Measurements from ENCODE around the gene NLRP1.

NLRP1 gene

GRCh38 chr17:5553479-5553878, 30.8 kb downstream of the NLRP1 start:
- no peak for DNase-seq

- no peak for DNase-seq
These were observed 31.5 kb downstream of the NLRP1 start for GRCh38 chr17:5552841-5553240.

GRCh38 chr17:5545051-5545987, 39.0 kb downstream of the NLRP1 start:
- peak; percentile 45 for DNase-seq

- no peak for DNase-seq
These were observed 40.2 kb downstream of the NLRP1 start for GRCh38 chr17:5544115-5544514.

- no peak for DNase-seq
These were observed 42.6 kb downstream of the NLRP1 start for GRCh38 chr17:5541610-5542202.

GRCh38 chr17:5540321-5540720, 44.0 kb downstream of the NLRP1 start:
- DNase-seq, result no peak

GRCh38 chr17:5539286-5539685, 45.0 kb downstream of the NLRP1 start:
- DNase-seq, result no peak

GRCh38 chr17:5536866-5537650, 47.3 kb downstream of the NLRP1 start:
- DNase-seq, result peak; percentile 53

GRCh38 chr17:5535436-5535835, 48.9 kb downstream of the NLRP1 start:
- no peak for DNase-seq

GRCh38 chr17:5533486-5534315, 50.6 kb downstream of the NLRP1 start:
- no peak for DNase-seq

GRCh38 chr17:5532581-5532980, 51.7 kb downstream of the NLRP1 start:
- DNase-seq, result no peak

GRCh38 chr17:5531085-5531418, 53.3 kb downstream of the NLRP1 start:
- DNase-seq, result no peak

GRCh38 chr17:5530265-5531084, 53.8 kb downstream of the NLRP1 start:
- DNase-seq, result no peak

GRCh38 chr17:5527601-5528250, 56.6 kb downstream of the NLRP1 start:
- no peak for DNase-seq

GRCh38 chr17:5526821-5527598, 57.3 kb downstream of the NLRP1 start:
- DNase-seq, result peak; percentile 92

- no peak for DNase-seq
These were observed 61.1 kb downstream of the NLRP1 start for GRCh38 chr17:5523249-5523648.

GRCh38 chr17:5522476-5522875, 61.8 kb downstream of the NLRP1 start:
- no peak for DNase-seq

- DNase-seq, result no peak
These were observed 68.1 kb downstream of the NLRP1 start for GRCh38 chr17:5516060-5516792.

- DNase-seq, result no peak
These were observed 69.3 kb downstream of the NLRP1 start for GRCh38 chr17:5514976-5515375.

GRCh38 chr17:5513628-5514027, 70.7 kb downstream of the NLRP1 start:
- DNase-seq, result no peak
